Fibroblast of skin of right biceps (primary cell): ENCODE measurements around the gene STK11IP.

Experiments used
- DNase-seq: peaks from one replicate; pipeline ENCODE4 v3.0.0-alpha.2; 2013

STK11IP gene

DNA sequence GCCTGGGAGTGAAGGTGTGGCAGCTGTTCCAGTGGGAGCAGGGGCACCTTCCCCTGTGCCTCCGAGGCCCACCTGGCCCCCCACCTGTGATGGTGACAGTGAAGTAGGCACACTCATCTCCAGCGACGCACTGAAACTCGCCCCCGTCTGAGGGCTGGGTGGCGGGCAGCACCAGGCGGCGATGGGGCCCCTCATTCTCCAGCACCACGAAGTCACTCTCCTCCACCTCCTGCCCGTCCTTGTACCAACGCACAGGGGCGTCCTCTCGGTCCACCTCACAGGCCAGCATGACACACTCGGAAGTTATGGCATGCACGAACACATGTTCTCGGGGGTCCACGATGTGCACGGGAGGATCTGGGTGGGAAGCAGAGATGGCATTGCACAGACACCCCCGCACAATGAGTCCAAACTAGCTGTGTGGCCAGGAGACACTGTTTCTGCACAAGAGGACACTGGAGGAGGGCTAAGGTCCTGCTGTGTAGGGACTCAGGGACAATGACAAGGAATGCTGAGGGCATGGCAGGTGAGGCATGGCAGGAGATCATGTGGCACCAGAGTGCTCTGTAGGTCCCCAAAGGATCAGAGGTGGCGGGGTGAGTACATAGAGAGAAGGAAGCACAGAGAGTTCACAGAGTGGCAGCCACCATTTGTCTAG, 34.3 kb upstream of the STK11IP start:
- no peak for DNase-seq

DNA sequence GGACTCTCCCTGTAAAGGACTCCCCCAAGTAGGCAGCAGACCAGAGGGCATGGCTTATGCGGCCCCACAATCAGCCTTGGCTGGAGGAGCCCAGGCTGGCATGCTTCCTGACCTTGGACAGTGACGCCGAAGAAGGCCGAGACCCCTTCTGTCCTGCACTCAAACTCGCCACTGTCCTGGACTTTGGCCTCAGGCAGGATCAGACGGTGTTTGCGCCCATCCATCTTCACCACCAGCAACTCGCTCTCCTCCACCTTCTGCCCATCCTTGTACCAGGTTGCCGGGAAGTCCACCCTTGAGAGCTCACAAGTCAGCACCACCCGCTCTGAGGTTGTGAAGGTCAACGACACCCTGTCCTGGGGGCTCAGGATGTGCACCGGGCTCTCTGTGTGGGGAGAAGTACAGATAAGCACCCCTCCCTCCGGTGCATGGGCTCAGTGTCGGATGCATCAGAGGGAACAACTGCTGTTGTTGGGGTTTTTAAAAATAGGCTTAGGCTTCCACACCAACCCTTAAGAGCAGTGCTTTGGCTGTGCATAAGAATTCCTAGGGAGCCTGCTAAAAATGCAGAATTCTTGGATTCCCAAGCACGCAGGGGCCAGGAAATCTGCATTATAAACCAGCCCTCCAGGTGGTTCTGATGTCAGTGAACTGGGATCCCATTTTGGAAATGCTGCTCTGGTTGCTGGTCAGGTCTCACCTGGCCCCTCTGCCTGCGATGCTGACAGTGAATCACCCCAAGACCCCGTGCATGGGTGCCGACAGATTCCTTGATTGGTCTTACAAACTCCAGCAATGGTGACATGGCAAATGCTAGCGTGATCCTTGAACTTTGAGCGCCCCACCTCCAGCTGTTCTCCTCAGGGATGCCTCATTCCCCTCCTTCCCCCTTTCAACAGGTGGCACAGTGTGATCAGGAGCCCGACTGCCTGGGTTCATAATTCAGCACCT, 32.3 kb upstream of the STK11IP start:
- DNase-seq: no peak

DNA sequence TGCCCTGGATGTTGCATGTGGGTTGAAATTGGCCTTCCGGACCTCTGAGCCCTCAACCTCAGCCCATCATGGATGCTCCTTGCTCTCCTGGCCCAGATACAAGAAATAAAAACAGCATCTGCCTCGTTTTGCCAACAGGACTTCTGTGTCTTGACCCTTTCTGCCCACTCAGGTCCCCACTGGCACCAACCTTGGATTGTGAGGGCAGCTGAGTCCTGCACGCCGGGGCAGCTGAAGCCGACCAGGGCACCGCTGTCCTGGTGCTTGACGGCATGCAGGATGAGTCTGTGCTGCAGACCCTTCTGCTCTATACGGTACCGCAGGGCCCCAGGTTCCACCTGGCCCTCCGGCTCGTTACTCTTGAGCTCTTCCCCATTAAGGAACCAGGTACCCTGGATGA, 31.0 kb upstream of the STK11IP start:
- no peak for DNase-seq

DNA sequence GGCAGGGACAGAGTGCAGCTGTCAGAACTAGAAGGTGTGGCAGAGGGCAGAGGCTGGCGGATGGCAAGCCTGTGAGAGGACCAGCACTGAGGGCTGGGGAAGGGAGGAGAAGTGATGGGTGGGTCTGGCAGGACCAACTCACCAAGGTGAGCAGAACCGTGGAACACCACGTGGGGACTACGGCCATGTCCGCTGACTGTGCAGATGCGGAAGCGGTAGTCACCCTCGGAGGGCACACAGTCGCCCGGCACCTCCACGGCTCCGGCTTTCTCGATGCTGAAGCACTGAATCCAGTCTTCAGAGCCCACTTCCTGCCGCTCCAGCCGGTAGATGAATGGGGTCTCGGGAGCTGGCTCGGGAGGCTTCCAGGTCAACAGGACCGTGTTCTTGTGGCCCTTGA, 30.5 kb upstream of the STK11IP start:
- no peak for DNase-seq

DNA sequence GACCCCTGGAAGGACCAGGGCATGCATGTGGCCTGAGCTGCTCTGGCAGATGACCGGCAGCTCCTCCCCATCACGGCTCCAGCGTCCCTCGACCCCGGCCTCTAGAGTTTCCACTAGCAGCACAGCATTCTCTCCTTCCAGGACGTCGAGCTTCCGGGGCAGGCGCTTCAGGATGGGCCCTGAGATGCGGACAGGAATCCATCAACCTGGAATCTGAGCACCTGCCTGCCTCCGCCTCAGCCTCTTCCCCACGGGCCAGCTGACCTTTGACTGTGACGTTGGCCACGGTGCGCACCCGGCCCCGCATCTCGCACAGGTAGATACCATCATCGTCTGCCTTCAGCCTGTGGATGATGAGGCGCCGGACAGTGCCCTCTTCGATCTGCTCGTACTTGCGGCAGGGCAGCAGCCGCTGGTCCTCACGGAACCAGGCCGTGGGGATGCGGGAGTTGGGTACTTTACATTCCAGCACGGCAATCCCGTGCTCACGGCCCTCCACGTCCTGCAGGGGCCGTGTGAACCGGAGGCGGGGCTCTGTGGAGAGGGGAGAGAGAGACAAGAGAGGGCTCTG, 29.8 kb upstream of the STK11IP start:
- no peak for DNase-seq

DNA sequence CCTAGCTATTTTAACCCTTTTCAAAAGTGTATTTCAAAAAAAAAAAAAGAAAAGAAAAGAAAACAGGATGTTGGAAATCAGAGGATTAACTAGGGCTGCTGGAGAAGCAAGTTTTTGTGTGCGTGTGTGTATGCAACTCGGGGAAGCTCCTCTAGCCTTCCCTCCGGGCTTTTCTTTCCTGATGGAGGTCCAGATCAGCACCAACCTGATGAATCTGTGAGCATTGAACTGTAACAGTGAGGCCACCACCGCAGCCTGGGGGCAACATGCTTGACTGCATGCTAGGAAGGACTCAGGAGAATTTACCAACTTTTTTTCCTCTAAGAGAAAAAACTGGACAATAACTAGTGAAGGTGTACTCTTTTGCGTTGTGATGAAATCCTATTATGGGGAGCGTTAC, 28.6 kb upstream of the STK11IP start:
- DNase-seq: no peak

DNA sequence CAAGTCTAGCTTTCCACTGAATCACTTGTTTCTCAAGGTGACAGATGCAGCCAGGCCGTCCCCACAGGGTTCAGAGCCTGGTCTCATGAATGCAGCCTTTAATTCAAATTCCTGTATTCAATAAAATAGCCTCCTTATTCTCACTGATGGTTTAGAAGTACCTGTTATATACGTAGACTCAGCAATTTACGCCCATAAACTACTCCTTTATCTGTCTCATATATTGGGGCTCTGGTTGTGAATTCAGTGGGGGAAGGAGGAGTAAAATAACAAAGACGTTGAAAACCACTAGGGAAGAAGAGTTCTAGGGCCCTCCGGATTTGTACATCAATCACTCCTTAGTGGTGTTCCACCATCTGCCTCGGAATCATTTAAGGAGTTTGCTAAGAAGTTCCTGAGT, 28.0 kb upstream of the STK11IP start:
- DNase-seq: no peak

DNA sequence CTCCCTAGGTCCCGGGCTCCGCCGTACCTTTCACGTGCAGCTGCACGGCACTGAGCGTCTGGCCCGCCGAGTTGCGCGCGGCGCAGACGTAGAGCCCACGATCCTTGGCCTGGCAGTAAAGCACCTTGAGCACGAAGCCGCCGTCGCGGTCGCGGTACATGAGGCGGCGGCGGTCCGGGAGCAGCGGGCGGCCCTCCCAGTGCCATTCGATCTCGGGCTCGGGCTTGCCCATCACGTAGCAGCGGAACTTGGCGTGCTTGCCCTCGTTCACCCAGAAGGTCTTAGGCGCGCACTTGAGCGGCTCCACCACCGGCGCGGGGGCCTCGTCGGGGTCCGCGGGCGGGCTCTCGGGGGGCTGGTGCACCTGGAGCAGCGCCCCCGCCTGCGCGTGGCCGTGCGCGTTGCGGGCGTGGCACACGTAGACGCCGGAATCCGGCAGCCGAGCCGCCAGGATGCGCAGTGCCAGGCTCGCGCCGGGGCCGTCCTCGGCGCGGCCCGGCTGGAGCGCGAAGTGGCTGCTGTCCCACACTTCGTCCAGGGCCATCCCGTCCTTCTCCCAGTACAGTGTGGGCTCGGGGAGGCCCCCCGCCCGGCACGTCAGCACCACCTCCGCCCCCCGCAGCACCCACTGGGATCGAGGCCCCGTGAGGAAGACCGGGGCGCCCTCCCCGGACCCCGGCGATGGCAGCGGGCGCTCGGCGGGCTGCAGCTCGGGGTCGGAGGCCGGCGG, 27.3 kb upstream of the STK11IP start:
- peak; percentile 44 for DNase-seq

DNA sequence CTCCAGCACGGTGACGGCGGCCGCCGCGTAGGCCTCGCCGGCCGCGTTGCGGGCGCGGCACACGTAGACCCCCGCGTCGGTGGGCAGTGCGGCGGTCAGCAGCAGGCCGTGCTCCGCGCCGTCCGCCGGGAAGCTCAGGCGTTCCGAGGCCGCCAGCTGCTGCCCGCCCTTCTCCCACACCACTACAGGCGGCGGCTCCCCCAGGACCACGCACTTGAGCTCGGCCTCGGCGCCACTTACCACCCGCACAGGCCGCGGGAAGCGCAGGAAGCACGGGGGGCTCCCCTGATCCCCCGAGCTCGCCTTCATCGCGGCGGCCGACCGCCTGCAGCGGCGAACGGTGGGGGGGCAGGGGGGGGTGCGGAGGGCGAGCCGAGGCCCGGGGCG, 26.7 kb upstream of the STK11IP start:
- peak; percentile 34 for DNase-seq

DNA sequence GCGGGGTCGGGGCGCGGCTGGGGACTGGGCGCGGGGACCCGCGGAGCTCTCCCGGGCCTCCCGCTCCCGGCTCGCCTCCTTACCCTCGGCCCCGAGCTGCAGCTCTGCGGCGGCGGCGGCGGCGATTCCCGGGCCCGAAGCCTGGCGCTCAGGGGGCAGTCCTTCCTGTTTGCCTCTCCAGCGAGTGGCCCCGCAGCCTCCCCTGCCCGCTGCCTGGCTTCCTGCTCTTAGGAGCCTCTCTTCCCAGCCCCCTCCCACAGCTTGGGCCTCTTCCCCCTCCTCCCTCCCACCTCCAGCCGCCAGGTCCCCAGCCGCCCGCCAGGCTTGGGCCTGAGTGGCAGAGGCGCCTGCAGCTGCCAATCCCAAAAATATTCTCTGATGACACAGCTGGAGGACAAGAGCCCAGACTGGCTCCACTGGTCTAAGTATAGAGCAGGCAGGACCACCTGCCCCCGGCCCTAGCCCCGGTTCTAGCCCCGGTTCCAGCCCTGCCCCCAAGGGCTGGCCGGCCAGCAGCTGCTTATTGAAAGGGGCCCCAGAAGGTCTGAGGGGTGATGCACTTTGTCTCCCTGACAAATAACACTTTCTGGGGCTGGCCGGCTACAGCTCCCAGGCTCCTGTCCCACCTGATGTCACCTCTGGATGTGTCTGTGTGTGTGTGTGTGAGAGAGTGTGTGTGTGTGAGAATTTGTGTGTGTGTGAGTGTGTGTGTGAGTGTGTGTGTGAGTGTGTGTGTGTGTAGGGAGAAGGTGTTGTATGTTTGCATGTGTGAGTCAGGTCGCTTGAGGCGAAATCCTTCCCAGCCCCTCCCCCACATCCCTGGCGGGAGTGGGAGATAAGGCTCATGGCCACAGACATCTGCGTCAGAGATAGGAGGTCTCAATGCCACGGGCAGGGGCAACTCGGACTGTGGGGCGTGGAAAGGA, 26.1 kb upstream of the STK11IP start, which contains the start of gene OBSL1:
TSS of gene OBSL1 (minus strand) at position 229 of the 926 bp plus-strand sequence. CDS start 307 bp downstream, outside the sequence.
- peak; percentile 82 for DNase-seq

DNA sequence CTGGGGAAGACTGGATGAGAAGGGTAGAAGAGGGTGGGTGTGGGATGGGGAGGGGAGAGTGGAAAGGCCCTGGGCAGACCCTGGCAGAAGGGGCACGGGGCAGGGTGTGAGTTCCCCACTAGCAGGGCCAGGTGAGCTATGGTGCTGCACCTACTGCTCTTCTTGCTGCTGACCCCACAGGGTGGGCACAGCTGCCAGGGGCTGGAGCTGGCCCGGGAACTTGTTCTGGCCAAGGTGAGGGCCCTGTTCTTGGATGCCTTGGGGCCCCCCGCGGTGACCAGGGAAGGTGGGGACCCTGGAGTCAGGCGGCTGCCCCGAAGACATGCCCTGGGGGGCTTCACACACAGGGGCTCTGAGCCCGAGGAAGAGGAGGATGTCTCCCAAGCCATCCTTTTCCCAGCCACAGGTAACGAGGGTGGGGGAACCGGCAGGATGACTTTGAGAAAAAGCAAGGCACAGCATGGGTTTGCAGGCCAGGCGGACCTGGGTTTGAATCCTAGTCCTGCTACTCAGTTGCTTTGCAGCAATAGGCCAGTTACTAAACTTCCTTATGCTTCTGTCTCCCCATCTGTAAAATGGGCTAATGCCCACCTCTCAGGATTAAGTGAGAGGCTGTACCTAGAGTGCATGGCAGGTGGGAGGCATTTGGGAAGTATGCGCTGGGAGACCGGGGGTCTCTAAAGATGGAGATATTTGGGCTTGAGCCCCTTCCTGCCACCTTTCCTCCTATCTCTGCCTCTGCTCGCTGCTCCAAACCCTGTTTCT, 25.2 kb upstream of the STK11IP start, which contains the start of gene INHA:
TSS of gene INHA (plus strand) at position 74 of the 765 bp plus-strand sequence. CDS start at position 139, 65 bp downstream.
- no peak for DNase-seq

DNA sequence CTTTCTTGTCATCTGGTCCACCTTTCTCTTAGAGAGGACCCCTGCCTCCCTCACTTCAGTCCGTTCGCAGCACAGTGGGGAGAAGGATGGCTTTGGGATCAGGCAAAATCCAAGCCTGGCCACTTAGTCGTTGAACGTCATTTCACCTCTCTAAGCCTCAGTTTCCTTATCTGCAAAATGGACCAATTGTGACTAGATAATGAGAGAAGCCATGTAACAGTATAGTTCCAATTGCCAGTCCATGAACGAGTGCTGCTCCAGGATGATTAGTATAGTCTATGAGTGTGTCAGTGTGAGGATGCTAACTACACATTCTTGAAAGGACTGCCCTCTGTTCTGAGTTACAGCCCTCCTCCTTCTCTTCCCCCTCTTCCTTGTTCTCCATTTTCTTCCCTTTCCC, 24.5 kb upstream of the STK11IP start:
- DNase-seq: no peak

DNA sequence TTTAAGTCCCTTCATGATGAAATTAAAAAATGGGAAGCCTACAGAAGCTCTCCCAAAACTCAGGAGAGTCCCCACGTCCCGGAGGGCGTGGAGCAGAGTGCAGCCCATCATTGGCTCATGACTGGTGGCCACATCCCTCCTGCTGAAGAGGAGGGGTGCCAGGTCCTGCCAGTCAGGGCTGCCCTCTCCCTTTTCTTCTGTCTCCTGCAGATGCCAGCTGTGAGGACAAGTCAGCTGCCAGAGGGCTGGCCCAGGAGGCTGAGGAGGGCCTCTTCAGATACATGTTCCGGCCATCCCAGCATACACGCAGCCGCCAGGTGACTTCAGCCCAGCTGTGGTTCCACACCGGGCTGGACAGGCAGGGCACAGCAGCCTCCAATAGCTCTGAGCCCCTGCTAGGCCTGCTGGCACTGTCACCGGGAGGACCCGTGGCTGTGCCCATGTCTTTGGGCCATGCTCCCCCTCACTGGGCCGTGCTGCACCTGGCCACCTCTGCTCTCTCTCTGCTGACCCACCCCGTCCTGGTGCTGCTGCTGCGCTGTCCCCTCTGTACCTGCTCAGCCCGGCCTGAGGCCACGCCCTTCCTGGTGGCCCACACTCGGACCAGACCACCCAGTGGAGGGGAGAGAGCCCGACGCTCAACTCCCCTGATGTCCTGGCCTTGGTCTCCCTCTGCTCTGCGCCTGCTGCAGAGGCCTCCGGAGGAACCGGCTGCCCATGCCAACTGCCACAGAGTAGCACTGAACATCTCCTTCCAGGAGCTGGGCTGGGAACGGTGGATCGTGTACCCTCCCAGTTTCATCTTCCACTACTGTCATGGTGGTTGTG, 23.0 kb upstream of the STK11IP start:
- no peak for DNase-seq

DNA sequence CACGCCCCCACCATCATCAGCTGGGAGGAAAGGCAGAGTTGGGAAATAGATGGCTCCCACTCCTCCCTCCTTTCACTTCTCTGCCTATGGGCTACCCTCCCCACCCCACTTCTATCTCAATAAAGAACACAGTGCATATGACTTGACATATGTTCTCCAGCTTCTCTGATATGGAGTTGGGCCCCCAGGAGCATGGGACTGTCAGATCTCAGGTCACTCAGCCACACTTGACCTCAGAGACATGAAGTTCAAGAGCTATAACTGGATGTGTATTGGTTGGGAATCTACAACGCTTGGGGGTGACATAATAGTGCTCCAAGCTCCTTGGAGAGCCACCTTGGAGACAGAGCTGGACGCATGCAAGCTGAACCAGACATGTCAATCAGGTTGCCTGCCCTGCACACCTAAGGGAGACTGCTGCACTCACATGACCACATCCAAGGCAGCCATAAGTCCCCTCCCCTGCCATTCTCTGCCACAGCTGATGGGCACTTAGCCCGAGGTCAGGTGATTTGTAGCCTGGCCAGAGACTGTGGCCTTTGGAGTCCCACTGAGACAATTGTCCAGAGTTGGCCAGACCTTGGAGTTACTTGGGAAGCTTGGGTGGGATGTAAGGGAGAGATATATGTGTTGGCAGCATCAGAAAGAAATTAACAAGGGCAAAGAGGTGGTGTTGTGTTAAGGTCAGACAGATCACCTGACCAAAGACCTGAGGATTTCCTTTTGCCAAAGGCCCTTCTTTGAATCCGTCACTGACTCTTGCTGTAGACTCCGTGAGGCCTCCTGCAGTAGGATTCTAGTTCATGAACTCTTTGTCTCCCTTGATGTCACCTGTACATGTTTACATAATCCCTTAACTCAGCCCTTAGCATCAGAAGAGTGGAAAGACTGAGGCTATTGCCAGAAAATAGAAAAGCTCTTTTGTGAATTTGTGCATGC, 21.8 kb upstream of the STK11IP start:
- DNase-seq: no peak

DNA sequence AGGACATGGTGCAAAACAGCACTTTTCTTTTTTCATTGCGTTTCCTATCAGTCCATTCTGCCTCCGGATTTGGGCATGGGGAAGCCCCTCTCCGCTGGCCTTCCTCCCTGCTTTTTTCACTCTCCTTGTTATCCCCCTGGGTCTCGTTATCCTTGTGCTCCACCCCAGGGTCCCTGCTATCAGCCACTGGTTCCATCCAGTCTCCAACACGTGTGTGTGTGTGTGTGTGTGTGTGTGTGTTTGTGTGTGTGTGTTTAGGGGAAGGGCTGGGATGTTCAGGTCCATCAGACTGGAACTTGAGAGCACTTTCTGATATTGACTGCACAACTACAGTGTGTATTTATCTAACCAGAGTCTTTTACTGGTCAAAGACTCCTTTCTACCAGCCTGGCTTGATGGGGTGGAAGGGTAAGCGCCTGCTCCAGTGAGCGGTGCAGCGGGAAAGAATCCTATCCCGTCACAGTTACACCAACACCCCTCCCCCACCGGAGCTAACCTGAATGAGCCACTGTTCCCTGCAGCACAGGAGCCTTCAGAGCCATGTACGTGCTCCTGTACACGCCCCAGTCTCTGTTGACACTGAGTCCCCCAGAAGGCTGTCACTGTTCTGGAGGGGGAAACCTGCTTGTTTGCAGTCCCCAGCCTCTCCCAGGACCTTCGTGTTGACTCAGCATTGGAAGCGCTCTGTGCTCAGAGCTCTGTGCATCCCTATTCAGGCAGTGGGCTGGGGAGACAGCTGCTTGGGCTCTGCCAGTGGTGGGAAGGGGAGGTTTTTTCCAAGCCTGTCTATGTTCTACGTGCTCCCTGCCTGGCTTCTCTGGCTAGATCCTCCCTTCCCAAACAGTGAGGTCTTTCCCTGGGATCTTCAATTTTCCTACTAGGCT, 20.9 kb upstream of the STK11IP start:
- peak; percentile 24 for DNase-seq

DNA sequence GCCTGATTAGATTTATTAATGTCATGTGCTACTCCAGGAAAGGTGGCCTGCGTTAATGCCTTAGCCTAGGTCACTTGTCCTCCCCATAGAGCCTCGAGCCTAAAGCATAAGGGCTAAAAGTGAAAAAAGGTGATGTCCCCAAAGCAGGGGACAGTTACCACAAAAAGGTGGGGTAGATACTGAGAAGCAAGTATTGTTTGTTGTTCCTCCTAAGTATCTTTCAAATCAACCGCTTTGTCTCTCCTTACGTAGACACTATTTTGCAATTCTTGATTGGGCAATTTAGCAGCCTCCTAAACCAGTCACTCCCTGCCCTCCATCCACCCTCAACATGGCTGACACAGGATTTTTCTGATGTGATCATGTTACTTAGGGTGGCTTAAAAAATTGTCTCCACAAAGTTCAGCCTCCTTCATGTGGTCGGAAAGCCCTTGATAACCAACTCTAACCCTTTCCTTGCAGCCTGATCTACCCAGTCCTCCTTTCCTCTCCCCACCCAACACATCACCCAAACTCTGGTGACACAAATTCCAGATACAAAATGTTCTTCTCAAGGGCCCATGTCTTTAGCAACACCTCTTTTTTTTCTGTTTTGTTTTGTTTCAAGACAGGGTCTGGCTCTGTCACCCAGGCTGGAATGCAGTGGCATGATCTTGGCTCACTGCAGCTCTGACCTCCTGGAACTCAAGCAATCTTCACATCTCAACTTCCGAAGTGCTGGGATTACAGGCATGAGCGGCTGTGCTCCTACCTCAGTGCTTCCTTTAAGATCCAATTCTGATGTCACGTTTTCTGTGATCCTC, 18.6 kb upstream of the STK11IP start:
- DNase-seq: no peak

DNA sequence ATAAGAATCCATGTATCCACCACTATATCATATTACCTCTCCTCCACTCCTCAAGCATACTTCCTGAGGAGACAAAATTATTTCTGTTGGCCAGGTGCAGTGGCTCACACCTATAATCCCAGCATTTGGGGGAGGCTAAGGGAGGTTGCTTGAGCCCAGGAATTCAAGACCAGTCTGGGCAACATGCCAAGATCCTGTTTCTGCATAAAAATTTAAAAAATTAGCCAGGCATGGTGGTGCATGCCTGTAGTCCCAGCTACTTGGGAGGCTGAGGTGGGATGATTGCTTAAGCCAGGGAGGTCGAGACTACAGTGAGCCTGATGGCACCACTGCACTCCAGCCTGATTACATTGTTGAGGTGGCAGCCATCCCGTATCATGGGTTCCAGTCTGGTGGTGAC, 16.3 kb upstream of the STK11IP start:
- DNase-seq: no peak
